Fibroblast of villous mesenchyme (primary cell): Measurements from ENCODE around the gene SUPT3H. TPM values are rescaled to one million over a fixed set of nuclear protein-coding genes. Genes with fewer than 3 reads are reported as not detected.

ENCODE experiments used
- DNase-seq: peaks from one replicate; pipeline ENCODE4 v3.0.0-alpha.2; 2010; ENCODE audit warnings: low read depth
- H3K4me3 ChIP-seq: 2 replicates; pipeline ENCODE4 v1.5.1; 2011; ENCODE audit warnings: low read depth, mild to moderate bottlenecking, low read length
- total RNA-seq: library from RNA; depleted of rRNA; stranded (reverse); fragments of >200 nt; gene quantifications from 2 replicates; pipeline ENCODE4 v1.2.3, GENCODE V29; 2012
- TF ChIP-seq, protein P1 (sequence below): IDR thresholded peaks from 2 replicates; pipeline ENCODE4 v1.5.1; 2012; ENCODE audit warnings: low read depth, mild to moderate bottlenecking, low read length; ENCODE audit not compliant: insufficient read depth

Gene SUPT3H
- total RNA-seq, 1 donor: 7.8 TPM

DNA sequence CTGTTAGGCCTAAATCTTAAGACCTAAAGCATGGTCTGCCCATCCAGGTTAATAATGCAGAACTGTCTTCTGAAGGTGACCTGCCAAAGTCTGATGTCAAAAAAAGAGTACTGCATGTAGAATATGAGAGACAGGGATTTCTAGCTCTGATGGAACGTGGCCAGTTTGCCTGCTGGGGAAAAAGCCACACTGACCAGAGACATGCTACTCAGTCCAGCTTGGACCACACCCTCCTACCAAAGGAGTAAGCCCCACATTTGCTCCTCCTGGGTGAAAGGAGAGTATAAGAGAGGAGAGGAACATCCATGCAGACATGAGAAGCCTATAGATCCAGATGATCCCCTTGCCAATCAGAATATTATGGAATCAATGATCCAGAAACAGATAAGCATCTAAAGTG is 279.5 kb downstream of the SUPT3H start:
- DNase-seq: no peak
- H3K4me3 ChIP-seq: no peak overlapping the region
- TF ChIP-seq, protein P1, sequence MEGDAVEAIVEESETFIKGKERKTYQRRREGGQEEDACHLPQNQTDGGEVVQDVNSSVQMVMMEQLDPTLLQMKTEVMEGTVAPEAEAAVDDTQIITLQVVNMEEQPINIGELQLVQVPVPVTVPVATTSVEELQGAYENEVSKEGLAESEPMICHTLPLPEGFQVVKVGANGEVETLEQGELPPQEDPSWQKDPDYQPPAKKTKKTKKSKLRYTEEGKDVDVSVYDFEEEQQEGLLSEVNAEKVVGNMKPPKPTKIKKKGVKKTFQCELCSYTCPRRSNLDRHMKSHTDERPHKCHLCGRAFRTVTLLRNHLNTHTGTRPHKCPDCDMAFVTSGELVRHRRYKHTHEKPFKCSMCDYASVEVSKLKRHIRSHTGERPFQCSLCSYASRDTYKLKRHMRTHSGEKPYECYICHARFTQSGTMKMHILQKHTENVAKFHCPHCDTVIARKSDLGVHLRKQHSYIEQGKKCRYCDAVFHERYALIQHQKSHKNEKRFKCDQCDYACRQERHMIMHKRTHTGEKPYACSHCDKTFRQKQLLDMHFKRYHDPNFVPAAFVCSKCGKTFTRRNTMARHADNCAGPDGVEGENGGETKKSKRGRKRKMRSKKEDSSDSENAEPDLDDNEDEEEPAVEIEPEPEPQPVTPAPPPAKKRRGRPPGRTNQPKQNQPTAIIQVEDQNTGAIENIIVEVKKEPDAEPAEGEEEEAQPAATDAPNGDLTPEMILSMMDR: no peak

DNA sequence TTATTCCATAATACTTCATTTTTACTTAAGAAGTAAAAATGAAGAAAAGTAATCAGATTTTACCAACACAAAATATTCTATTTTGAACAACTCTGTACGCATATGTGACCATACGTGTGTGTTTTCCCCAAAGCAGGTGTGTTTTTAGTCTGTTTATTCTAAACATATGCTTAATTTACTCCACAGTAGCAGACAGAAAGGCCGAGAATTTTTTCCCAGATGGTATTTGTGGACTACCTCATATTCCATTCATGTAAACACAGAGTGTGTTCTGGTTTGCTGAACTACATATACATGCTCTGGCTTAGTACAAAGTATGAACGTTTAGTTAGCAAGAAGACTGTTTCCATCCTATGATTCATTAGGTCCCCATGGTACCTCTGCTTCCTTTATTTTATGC is 282.9 kb downstream of the SUPT3H start:
- no peak for DNase-seq
- no peak overlapping the region for H3K4me3 ChIP-seq
- TF ChIP-seq, protein P1: no peak

DNA sequence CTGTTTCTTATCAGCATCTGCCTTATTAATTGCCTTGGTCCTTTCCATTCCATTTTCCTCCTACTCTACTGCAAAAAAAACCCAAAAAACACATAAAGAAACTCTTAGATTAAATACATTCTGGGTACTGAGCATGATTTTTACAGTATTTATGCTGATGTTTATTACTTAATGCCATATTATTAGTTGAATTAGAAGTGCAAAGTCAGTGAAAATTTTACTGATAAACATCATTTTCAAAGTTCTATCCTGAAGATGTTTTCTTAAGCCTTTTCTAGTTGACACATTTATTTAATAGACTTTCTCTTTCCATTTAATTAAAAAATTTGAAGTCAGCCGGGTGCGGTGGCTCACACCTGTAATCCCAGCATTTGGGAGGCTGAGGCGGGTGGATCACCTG is 285.6 kb downstream of the SUPT3H start:
- no peak for DNase-seq
- no peak overlapping the region for H3K4me3 ChIP-seq
- TF ChIP-seq, protein P1: no peak

DNA sequence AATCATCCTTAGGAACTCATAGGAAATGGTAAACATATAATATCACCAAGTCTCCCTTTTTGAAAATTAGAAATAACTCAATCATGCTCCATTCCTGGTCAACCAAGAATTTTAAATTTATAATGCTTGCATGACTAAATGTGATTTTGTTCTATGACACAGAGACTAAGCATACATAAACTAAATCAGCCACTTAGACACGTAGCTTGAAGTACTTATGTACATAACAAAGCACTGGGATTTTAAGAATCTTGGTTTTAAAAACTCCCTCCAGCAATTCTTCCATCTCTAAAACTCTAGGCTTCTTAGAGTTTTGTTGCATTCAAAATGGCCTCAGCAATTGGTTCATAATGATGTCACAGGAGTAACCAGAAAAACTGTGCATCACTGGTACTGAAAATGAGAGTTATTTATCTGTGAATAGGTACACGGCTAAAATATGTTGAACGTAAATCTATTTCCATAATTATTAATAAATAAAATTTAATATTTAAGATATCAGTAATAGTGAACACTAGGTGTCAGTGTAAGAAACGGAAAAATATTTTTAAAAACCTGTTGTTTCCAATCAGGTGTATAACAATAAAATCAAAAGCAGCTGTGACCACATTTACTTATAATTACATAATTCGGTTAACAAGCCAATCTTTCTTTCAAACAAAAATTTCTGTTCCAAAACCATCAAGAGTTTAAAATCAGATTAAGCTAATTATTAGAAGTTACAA is 291.2 kb downstream of the SUPT3H start:
- TF ChIP-seq, protein P1: no peak
- no peak overlapping the region for H3K4me3 ChIP-seq
- DNase-seq: no peak

DNA sequence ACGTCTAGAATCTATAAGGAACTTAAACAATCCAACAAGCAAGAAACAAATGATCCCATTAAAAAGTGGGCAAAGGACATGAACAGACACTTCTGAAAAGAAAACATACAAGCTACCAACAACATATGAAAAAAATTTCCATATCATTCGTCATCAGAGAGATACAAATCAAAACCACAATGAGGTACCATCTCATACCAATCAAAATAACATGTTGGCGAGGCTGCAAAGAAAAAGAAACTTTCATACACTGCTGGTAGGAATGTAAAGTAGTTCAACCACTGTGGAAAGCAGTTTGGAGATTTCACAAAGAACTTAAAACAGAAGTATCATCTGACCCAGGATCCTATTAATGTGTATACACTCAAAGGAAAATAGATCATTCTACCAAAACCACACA is 293.5 kb downstream of the SUPT3H start:
- H3K4me3 ChIP-seq: no peak overlapping the region
- TF ChIP-seq, protein P1: no peak
- DNase-seq: no peak

DNA sequence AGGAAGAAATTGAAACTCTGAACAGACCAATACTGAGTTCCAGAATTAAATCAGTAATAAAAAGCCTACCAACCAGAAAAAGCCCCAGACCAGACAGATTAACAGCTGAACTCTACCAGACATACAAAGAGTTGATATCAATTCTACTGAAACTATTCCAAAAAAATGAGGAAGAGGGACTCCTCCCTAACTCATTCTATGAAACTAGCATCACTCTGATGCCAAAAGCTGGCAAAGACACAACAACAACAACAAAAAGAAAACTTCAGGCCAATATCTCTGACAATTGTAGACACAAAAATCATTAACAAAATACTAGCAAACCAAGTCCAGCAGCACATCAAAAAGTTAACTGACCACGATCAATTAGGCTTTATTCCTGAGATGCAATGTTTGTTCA is 295.6 kb downstream of the SUPT3H start:
- no peak overlapping the region for H3K4me3 ChIP-seq
- TF ChIP-seq, protein P1: no peak
- DNase-seq: no peak

DNA sequence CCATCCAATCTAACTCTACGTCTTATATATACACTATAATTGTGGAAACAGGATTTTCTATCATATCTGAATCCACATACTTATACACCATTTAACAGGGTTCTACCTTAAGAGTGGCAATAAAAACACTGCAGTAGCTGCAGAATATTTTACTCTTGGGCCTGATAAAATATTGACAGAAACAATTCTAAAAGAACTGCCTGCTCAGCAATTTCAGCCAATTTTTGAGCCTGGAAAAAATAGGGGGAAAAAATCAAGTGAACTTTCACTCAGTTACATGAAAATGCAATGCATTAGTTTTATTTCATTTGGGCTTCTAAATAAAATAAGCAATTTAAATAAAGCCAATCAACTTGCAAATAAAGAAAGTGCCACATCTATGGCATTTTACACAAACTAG is 296.1 kb downstream of the SUPT3H start:
- no peak for DNase-seq
- TF ChIP-seq, protein P1: no peak
- H3K4me3 ChIP-seq: no peak overlapping the region
